ENCODE data around the gene NBEAL1.
"Not testable (repeated sequence)": the region's sequence is repeated elsewhere in the genome, so short reads cannot be mapped to it uniquely, and the experiment has no call there.

Gene NBEAL1

GRCh38 chr2:203238292-203238703 is 223.6 kb downstream of the NBEAL1 start:
- no peak for DNase-seq

GRCh38 chr2:203238704-203239526 is 224.2 kb downstream of the NBEAL1 start, which contains the start of gene CYP20A1:
Gene CYP20A1 (plus strand): TSS chr2:203239018. CDS start chr2:203239063, 45 bp downstream.
- peak; percentile 94 for DNase-seq

GRCh38 chr2:203240491-203240890 is 225.8 kb downstream of the NBEAL1 start:
- no peak for DNase-seq

- DNase-seq, result no peak
These were observed 227.8 kb downstream of the NBEAL1 start for GRCh38 chr2:203242518-203242917.

- DNase-seq, result no peak
These were observed 232.0 kb downstream of the NBEAL1 start for GRCh38 chr2:203246646-203247045.

- no peak for DNase-seq
These were observed 238.1 kb downstream of the NBEAL1 start for GRCh38 chr2:203252818-203253217.

GRCh38 chr2:203253422-203254095 is 238.9 kb downstream of the NBEAL1 start:
- DNase-seq, result not testable (repeated sequence)

GRCh38 chr2:203261326-203262159 is 246.9 kb downstream of the NBEAL1 start:
- DNase-seq, result no peak
